ENCODE results near the gene TAF1B. TPM values are rescaled to one million over a fixed set of nuclear protein-coding genes. Genes with fewer than 3 reads are reported as not detected.

TAF1B gene
- total RNA-seq, 1 experiment from 2014 or later, result 29.9 TPM

DNA sequence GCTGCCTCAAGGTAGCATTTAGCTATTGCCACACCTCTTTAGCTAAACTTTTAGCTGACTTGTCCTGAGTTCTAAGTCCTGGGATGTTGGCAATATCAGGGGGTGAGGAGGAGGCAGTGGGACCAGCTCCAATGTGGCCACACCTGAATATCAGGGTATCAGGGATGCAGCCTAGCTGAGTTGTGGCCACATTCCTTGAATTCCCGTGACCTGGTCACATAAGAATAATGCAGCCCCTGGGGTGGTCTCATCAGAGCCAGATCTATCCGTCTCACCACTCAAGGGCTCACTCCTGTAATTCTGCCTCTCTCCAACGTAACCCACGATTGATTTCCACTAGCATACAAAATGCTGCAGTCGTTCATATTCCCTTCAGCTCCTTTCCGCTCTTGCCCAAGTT lies 11.6 kb upstream of the TAF1B start:
- no peak overlapping the region for H2AFZ ChIP-seq (ENCODE audit: low read length)
- no peak overlapping the region for H4K91ac ChIP-seq (ENCODE audit: insufficient read length, low read depth, low read length)
- H3K23ac ChIP-seq (ENCODE audit: insufficient read length, low read depth, low read length), result no peak overlapping the region
- no peak overlapping the region for H4K5ac ChIP-seq (ENCODE audit: insufficient read length, low read depth, low read length)
- no peak overlapping the region for H3K27ac Mint-ChIP-seq
- no peaks in the 10 kb centered on the region for H3K36me3 Mint-ChIP-seq (ENCODE audit: insufficient read depth in 1 of 3, low read depth in 3 of 3)
- no peak overlapping the region for H3K27ac ChIP-seq (ENCODE audit: insufficient read length, low read depth, low read length)
- no peaks in the 10 kb centered on the region for H3K27me3 ChIP-seq (ENCODE audit: insufficient read depth, low read length)
- H3K79me1 ChIP-seq (ENCODE audit: insufficient read depth, low read depth, low read length, poor library complexity, severe bottlenecking), result no peaks in the 10 kb centered on the region
- H3T11ph ChIP-seq (ENCODE audit: low read length), result no peak overlapping the region
- no peak overlapping the region for H2BK120ac ChIP-seq (ENCODE audit: low read depth, low read length, poor library complexity, severe bottlenecking)
- no peak for DNase-seq
- H4K20me1 ChIP-seq (ENCODE audit: control insufficient read depth, insufficient read depth, insufficient read length), result no peaks in the 10 kb centered on the region
- H3K23me2 ChIP-seq (ENCODE audit: insufficient read length, low read depth, low read length, poor library complexity, severe bottlenecking), result no peaks in the 10 kb centered on the region
- no peak overlapping the region for H3K9ac ChIP-seq (ENCODE audit: extremely low read depth, insufficient read length, low read length)
- peaks cover 8 to 14% of the 10 kb centered on the region in 2 experiments for H3K4me1 Mint-ChIP-seq
- no peak overlapping the region for H2BK20ac ChIP-seq (ENCODE audit: low read depth, low read length, poor library complexity, severe bottlenecking)
- H3K4me3 Mint-ChIP-seq, result no peak overlapping the region
- WGBS (ENCODE audit: extremely low coverage, insufficient read length, low lambda C conversion rate), result no CpG with 5 or more reads among the region's 6 CpGs
- H3K9me3 ChIP-seq (ENCODE audit: control insufficient read depth, low read depth, low read length), result no peaks in the 10 kb centered on the region
- no peak overlapping the region for H3K4ac ChIP-seq (ENCODE audit: low read depth, low read length)
- H3K9me3 Mint-ChIP-seq, result no peaks in the 10 kb centered on the region
- H2BK12ac ChIP-seq (ENCODE audit: insufficient read length, low read depth, low read length), result no peak overlapping the region
- no peak overlapping the region for H3K4me2 ChIP-seq (ENCODE audit: insufficient read depth, insufficient read length, low read length)
- H3K14ac ChIP-seq (ENCODE audit: insufficient read depth, low read length), result no peak overlapping the region
- H3K18ac ChIP-seq (ENCODE audit: insufficient read length, low read depth, low read length), result no peak overlapping the region
- no peak for TF ChIP-seq CTCF (conservative IDR thresholded peaks at IDR 0.05)
- no peak overlapping the region for H4K8ac ChIP-seq (replicated peaks; ENCODE audit: insufficient read length, low read depth, low read length)
- H3K79me2 ChIP-seq (ENCODE audit: insufficient read depth, low read length), result no peaks in the 10 kb centered on the region
- H3K27me3 Mint-ChIP-seq (ENCODE audit: low read depth), result peaks cover 1% of the 10 kb centered on the region; the same call in 1 of the 2 replicates
- H3K56ac ChIP-seq (ENCODE audit: insufficient read length, low read depth, low read length), result no peak overlapping the region
- H3K4me1 ChIP-seq (ENCODE audit: insufficient read depth, low read length), result no peaks in the 10 kb centered on the region
- no peak overlapping the region for H2BK15ac ChIP-seq (ENCODE audit: low read depth, low read length)
- H2AK5ac ChIP-seq (ENCODE audit: insufficient read length, low read length), result no peak overlapping the region
- H2BK5ac ChIP-seq (ENCODE audit: insufficient read length, low read length), result no peak overlapping the region
